GM12892 (cell line): ENCODE data around the gene CDH11.

Experiments
- POLR2A ChIP-seq: IDR thresholded peaks from 2 replicates; pipeline ENCODE4 v1.6.1; 2011; ENCODE audit warnings: low read depth, low read length, control low read depth
- POLR2AphosphoS5 ChIP-seq: IDR thresholded peaks from 2 replicates; pipeline ENCODE4 v1.6.1; 2011; ENCODE audit warnings: low read depth, low read length, control low read depth

- TF ChIP-seq POLR2A (no peak), POLR2AphosphoS5 (no peak)
Measured at GRCh38 chr16:65118871-65119270, 3.0 kb downstream of the CDH11 start.
